ENCODE results near the gene CCDC15.

CCDC15 gene

GRCh38 chr11:124953753-124954589 is at the start of gene CCDC15:
TSS of gene CCDC15 (plus strand) at chr11:124954202. CDS start at chr11:124954733, 531 bp downstream.
- H3K4me1 ChIP-seq (ENCODE audit: control insufficient read depth, insufficient read depth, low read length), result peaks cover 10% of the 10 kb centered on the region
- no peaks in the 10 kb centered on the region for H3K27me3 ChIP-seq (replicated peaks; ENCODE audit: control insufficient read depth, insufficient read depth, low read length)
- no peaks in the 10 kb centered on the region for H3K36me3 ChIP-seq (ENCODE audit: control insufficient read depth, insufficient read depth, low read length, severe bottlenecking)

DNA sequence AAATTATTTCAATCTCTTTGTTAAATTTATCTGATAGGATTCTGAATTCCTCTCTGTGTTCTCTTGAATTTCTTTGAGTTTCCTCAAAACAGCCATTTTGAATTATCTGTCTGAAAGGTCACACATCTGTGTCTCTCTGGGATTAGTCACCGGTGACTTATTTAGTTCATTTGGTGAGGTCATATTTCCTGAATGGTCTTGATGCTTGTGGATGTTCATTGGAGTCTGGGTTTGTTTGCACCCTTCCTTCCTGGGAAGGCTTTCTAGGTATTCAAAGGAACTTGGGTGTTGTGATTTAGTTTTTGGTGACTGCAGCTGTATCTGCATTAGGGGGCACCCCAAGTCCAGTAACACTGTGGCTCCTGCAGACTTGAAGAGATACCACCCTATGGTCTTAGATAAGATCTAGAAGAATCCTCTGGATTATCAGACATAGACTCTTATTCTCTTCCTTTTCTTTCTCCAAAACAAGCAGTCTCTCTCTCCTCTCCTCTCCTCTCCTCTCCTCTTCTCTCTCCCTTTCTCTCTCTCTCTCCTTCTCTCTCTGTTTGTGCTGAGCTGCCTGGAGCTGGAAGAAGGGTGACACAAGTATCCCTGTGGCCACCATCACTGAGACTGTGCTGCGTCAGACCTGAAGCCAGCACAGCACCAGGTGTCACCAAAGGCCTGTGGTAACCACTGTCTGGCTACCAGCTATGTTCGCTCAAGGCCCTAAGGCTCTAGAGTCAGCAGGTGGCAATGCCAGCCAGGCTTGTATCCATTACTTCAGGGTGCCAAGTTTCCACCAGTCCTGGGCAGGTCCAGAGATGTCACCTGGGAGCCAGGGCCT is 38.2 kb upstream of the CCDC15 start:
- H3K4me3 ChIP-seq (ENCODE audit: low read length), result no peak overlapping the region
- no peak for DNase-seq (ENCODE audit: low read depth)
- no peaks in the 10 kb centered on the region for H3K4me1 ChIP-seq (ENCODE audit: control insufficient read depth, insufficient read depth, low read length)
- H3K36me3 ChIP-seq (ENCODE audit: control insufficient read depth, insufficient read depth, low read length, severe bottlenecking), result no peaks in the 10 kb centered on the region
- H3K27me3 ChIP-seq (replicated peaks; ENCODE audit: control insufficient read depth, insufficient read depth, low read length), result no peaks in the 10 kb centered on the region
- no peak overlapping the region for H3K9ac ChIP-seq (ENCODE audit: low read length)
- peaks cover 8% of the 10 kb centered on the region for H3K9me3 ChIP-seq (ENCODE audit: control insufficient read depth, low read length)

More at GRCh38 chr11:124953753-124954589, at the start of gene CCDC15:
- Histone ChIP-seq H3K4me3 (ENCODE audit: low read length) (peak within 1 kb of the TSS; percentile 97), H3K9ac (ENCODE audit: low read length) (peak within 1 kb of the TSS; percentile 88), H3K9me3 (ENCODE audit: control insufficient read depth, low read length) (no peaks in the 10 kb centered on the region)
- DNase-seq (ENCODE audit: low read depth), result peak; percentile 100

DNA sequence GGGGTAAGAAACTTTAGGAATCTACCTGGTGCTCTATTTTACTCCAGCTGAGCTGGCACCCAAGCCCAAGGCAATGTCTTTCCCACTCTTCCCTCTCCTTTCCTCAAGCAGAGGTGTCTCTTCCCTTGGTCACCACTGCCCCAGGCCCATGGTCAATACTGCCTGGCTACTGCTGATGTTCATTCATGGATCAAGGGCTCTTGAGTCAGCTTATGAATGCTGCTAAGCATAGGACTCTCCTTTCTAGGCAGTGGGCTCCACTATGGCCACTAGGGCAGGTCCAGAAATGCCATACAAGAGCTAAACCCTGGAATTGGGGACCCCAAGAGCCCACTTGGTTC is 37.7 kb upstream of the CCDC15 start:
- no peak for DNase-seq (ENCODE audit: low read depth)
- no peaks in the 10 kb centered on the region for H3K4me1 ChIP-seq (ENCODE audit: control insufficient read depth, insufficient read depth, low read length)
- no peak overlapping the region for H3K4me3 ChIP-seq (ENCODE audit: low read length)
- H3K9me3 ChIP-seq (ENCODE audit: control insufficient read depth, low read length), result peaks cover 8% of the 10 kb centered on the region
- H3K9ac ChIP-seq (ENCODE audit: low read length), result no peak overlapping the region
- H3K36me3 ChIP-seq (ENCODE audit: control insufficient read depth, insufficient read depth, low read length, severe bottlenecking), result no peaks in the 10 kb centered on the region
- no peaks in the 10 kb centered on the region for H3K27me3 ChIP-seq (replicated peaks; ENCODE audit: control insufficient read depth, insufficient read depth, low read length)

DNA sequence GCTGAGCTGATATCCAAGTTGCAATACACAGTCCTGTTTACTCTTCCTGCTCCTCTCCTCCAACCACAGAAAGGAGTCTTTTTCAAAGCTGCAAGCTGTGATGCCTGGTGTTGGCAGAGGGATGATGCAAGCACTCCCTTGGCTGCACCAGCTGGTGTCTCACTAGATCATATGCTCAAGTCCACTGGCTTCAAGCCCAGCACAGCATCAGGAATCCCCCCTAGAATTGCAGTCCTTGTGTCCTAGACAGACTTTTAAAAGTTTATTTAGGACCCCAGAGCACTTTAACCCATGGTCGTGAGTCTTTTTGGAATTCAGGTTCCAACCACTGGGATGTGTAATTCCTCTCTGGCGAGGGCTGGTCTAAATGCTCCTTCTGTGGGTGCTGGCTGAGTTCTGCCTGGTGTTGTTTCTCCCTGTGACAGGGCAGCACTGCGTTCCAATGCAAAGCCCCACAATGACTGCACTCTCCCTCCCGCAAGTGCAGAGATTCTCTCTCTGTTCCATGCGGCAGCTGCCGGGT is 36.8 kb upstream of the CCDC15 start:
- no peaks in the 10 kb centered on the region for H3K27me3 ChIP-seq (replicated peaks; ENCODE audit: control insufficient read depth, insufficient read depth, low read length)
- no peak overlapping the region for H3K9ac ChIP-seq (ENCODE audit: low read length)
- H3K9me3 ChIP-seq (ENCODE audit: control insufficient read depth, low read length), result peaks cover under 1% of the 10 kb centered on the region
- no peaks in the 10 kb centered on the region for H3K4me1 ChIP-seq (ENCODE audit: control insufficient read depth, insufficient read depth, low read length)
- DNase-seq (ENCODE audit: low read depth), result peak; percentile 37
- H3K4me3 ChIP-seq (ENCODE audit: low read length), result no peak overlapping the region
- no peaks in the 10 kb centered on the region for H3K36me3 ChIP-seq (ENCODE audit: control insufficient read depth, insufficient read depth, low read length, severe bottlenecking)

- no peaks in the 10 kb centered on the region for H3K9me3 ChIP-seq (ENCODE audit: control insufficient read depth, low read length)
- H3K36me3 ChIP-seq (ENCODE audit: control insufficient read depth, insufficient read depth, low read length, severe bottlenecking), result no peaks in the 10 kb centered on the region
- no peaks in the 10 kb centered on the region for H3K27me3 ChIP-seq (replicated peaks; ENCODE audit: control insufficient read depth, insufficient read depth, low read length)
- H3K4me1 ChIP-seq (ENCODE audit: control insufficient read depth, insufficient read depth, low read length), result no peaks in the 10 kb centered on the region
- no peak within 1 kb of the TSS for H3K4me3 ChIP-seq (ENCODE audit: low read length)
- H3K9ac ChIP-seq (ENCODE audit: low read length), result no peak within 1 kb of the TSS
- no peak for DNase-seq (ENCODE audit: low read depth)
Observed at GRCh38 chr11:124918950-124919349, 35.1 kb upstream of the CCDC15 start, which contains the start of gene HEPN1. TSS of gene HEPN1 (plus strand) at chr11:124919250.

DNA sequence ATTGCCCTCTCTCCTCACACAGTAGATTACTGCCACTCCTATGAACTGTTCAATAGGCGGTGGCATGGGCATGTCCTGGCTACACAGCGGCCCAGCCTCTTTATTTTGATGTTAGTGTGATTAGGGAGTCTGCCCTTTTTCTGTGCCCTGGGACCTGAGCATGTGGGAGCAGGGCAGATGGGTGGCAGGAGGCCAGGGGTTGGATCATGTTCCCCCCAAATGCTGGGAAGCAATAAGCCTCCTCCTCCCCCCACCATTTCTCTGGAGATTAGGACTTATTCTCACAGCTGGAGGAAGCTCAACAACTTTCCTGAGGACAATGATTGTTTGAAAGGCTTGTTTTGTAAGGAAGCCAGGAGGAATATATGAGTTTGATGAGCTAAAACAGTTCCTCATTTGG is 34.1 kb upstream of the CCDC15 start:
- no peak overlapping the region for H3K4me3 ChIP-seq (ENCODE audit: low read length)
- H3K9ac ChIP-seq (ENCODE audit: low read length), result no peak overlapping the region
- H3K4me1 ChIP-seq (ENCODE audit: control insufficient read depth, insufficient read depth, low read length), result no peaks in the 10 kb centered on the region
- no peaks in the 10 kb centered on the region for H3K27me3 ChIP-seq (replicated peaks; ENCODE audit: control insufficient read depth, insufficient read depth, low read length)
- DNase-seq (ENCODE audit: low read depth), result no peak
- H3K36me3 ChIP-seq (ENCODE audit: control insufficient read depth, insufficient read depth, low read length, severe bottlenecking), result no peaks in the 10 kb centered on the region
- no peaks in the 10 kb centered on the region for H3K9me3 ChIP-seq (ENCODE audit: control insufficient read depth, low read length)

- Histone ChIP-seq H3K4me3 (ENCODE audit: low read length) (peak overlapping the region; percentile 33), H3K27me3 (replicated peaks; ENCODE audit: control insufficient read depth, insufficient read depth, low read length) (no peaks in the 10 kb centered on the region), H3K9me3 (ENCODE audit: control insufficient read depth, low read length) (no peaks in the 10 kb centered on the region), H3K36me3 (ENCODE audit: control insufficient read depth, insufficient read depth, low read length, severe bottlenecking) (no peaks in the 10 kb centered on the region), H3K9ac (ENCODE audit: low read length) (no peak overlapping the region), H3K4me1 (ENCODE audit: control insufficient read depth, insufficient read depth, low read length) (no peaks in the 10 kb centered on the region)
- no peak for DNase-seq (ENCODE audit: low read depth)
Observed at GRCh38 chr11:124920356-124920755, 33.6 kb upstream of the CCDC15 start.

- Histone ChIP-seq H3K9me3 (ENCODE audit: control insufficient read depth, low read length) (no peaks in the 10 kb centered on the region), H3K27me3 (replicated peaks; ENCODE audit: control insufficient read depth, insufficient read depth, low read length) (no peaks in the 10 kb centered on the region), H3K4me3 (ENCODE audit: low read length) (peak overlapping the region; percentile 33), H3K4me1 (ENCODE audit: control insufficient read depth, insufficient read depth, low read length) (no peaks in the 10 kb centered on the region), H3K9ac (ENCODE audit: low read length) (peak overlapping the region; percentile 51), H3K36me3 (ENCODE audit: control insufficient read depth, insufficient read depth, low read length, severe bottlenecking) (no peaks in the 10 kb centered on the region)
- DNase-seq (ENCODE audit: low read depth), result peak; percentile 73
Observed at GRCh38 chr11:124920870-124921609, 33.0 kb upstream of the CCDC15 start.

DNA sequence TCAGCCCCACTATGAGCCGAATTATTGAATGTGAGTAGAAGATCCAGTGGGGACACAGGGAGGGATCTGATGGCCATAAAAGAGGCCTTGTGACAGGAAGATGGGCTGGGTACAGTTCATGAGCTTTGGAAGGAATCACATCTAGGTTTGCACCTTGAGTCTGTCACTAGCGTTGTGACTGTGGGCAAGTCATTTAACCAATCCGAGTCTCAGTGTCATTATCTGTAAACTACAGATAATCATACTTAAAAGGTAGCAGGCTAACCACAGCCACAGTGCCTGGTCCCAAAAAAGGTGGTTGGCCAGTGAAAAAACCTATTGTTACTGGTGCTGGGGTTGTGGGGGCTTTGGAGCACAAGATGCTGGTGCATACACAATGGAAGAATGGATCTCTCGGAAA is 31.2 kb upstream of the CCDC15 start:
- H3K9me3 ChIP-seq (ENCODE audit: control insufficient read depth, low read length), result no peaks in the 10 kb centered on the region
- no peak overlapping the region for H3K9ac ChIP-seq (ENCODE audit: low read length)
- H3K4me3 ChIP-seq (ENCODE audit: low read length), result no peak overlapping the region
- no peaks in the 10 kb centered on the region for H3K36me3 ChIP-seq (ENCODE audit: control insufficient read depth, insufficient read depth, low read length, severe bottlenecking)
- DNase-seq (ENCODE audit: low read depth), result no peak
- H3K27me3 ChIP-seq (replicated peaks; ENCODE audit: control insufficient read depth, insufficient read depth, low read length), result no peaks in the 10 kb centered on the region
- no peaks in the 10 kb centered on the region for H3K4me1 ChIP-seq (ENCODE audit: control insufficient read depth, insufficient read depth, low read length)

DNA sequence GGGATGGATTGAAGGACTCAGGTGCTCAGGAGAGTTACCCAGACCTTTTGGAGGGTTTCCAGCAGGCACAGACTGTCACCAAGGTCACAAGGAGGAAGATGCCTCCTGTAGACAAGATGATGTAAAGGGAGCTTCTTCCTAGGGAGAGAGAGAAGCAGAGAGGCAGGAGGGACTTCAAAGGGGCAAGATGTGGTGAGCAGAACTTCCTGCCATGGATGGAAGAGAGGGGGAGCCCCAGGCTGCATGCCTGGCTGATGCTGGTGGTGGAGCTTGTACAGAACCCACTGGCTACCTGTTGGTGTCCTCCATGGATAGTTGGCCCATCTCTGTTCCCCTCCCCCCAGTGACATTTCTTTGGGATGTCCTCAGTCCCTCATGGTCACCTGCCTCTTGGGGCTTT is 30.7 kb upstream of the CCDC15 start:
- Histone ChIP-seq H3K27me3 (replicated peaks; ENCODE audit: control insufficient read depth, insufficient read depth, low read length) (no peaks in the 10 kb centered on the region), H3K9me3 (ENCODE audit: control insufficient read depth, low read length) (no peaks in the 10 kb centered on the region), H3K9ac (ENCODE audit: low read length) (no peak overlapping the region), H3K4me3 (ENCODE audit: low read length) (no peak overlapping the region), H3K36me3 (ENCODE audit: control insufficient read depth, insufficient read depth, low read length, severe bottlenecking) (no peaks in the 10 kb centered on the region), H3K4me1 (ENCODE audit: control insufficient read depth, insufficient read depth, low read length) (no peaks in the 10 kb centered on the region)
- DNase-seq (ENCODE audit: low read depth), result no peak

All from adipocyte (in vitro differentiated cells).